HepG2 (cell line): Measurements from ENCODE around the gene OAS1. TPM values are rescaled to one million over a fixed set of nuclear protein-coding genes. Genes with fewer than 3 reads are reported as not detected.

Experiments
- ATAC-seq: fragments of 200-7000 bp; cut with Tn5 transposase; 3 replicates; pipeline ENCODE4 v1.9.1; 2020; ENCODE audit warnings: mild to moderate bottlenecking, moderate library complexity
- Bru-seq: library from RNA; stranded (reverse); fragments of 400-500 nt; gene quantifications from one replicate; lab custom pipeline; 2021; lab: Mats Ljungman, UMichigan
- BruChase-seq, 2 experiments: library from RNA; stranded (reverse); fragments of 400-500 nt; gene quantifications; one replicate each; lab custom pipeline; 2021; lab: Mats Ljungman, UMichigan
- BruUV-seq: library from RNA; stranded (reverse); fragments of 400-500 nt; replicated peaks from 2 replicates; lab custom pipeline; 2021; lab: Mats Ljungman, UMichigan
- CTCF ChIA-PET: fragments of 300-600 bp; formaldehyde crosslinking; extraction: SDS; loops from one replicate; lab custom pipeline; 2021; ENCODE audit warnings: low total read pairs, inconsistent platforms, low intra/inter-chr PET ratio; lab: Yijun Ruan, JAX
- POLR2A ChIA-PET: fragments of 350-600 bp; sonication (Branson Sonifier 250); formaldehyde crosslinking; loops from one replicate; lab custom pipeline; 2020; ENCODE audit warnings: antibody characterized with exemption, inconsistent platforms; lab: Yijun Ruan, JAX
- DNase-seq: peaks from one replicate; pipeline ENCODE4 v3.0.0-alpha.2; 2015; ENCODE audit warnings: low spot score
- FAIRE-seq: peaks from 3 replicates; lab custom pipeline; 2011; peaks lifted over from hg19 to GRCh38; lab: Jason Lieb, UNC
- H2AFZ ChIP-seq: one replicate; pipeline ENCODE4 v1.6.1; 2011; ENCODE audit warnings: low read length, inconsistent platforms
- H3K27ac ChIP-seq: fragments of 300-600 bp; 3 replicates; pipeline ENCODE4 v1.8.0; 2011; ENCODE audit warnings: mixed run types, mild to moderate bottlenecking, mixed read lengths, low read length, inconsistent platforms; ENCODE audit not compliant: insufficient read depth; ENCODE audit errors: extremely low read length
- H3K27me3 ChIP-seq, 2 experiments: fragments of 200-600 bp in 1 of 2; 2 replicates in 1 of 2; 3 replicates in 1 of 2; pipeline versions ENCODE4 v1.6.0 to v1.8.0; 2011; ENCODE audit warnings: low read length in 2 of 2, mild to moderate bottlenecking in 2 of 2, moderate library complexity in 2 of 2, inconsistent platforms in 1 of 2; ENCODE audit not compliant: insufficient read depth in 2 of 2, control insufficient read depth in 1 of 2
- H3K36me3 ChIP-seq, 2 experiments: fragments of 200-600 bp in 1 of 2; replicated peaks in 1 of 2; 2 replicates in 1 of 2; 3 replicates in 1 of 2; pipeline versions ENCODE4 v1.5.1 to v1.8.0; 2011; ENCODE audit warnings: low read length in 2 of 2, inconsistent platforms in 1 of 2; ENCODE audit not compliant: insufficient read depth in 2 of 2, control insufficient read depth in 1 of 2
- H3K4me1 ChIP-seq: 2 replicates; pipeline ENCODE4 v1.5.1; 2012; ENCODE audit warnings: low read length, inconsistent platforms; ENCODE audit not compliant: insufficient read depth
- H3K4me2 ChIP-seq: 2 replicates; pipeline ENCODE4 v1.6.0; 2011; ENCODE audit warnings: low read depth, low read length, inconsistent platforms
- H3K4me3 ChIP-seq, 3 experiments: fragments of 200-600 bp in 1 of 3; sonication (generic), shearing (Covaris generic) in 1 of 3; replicated peaks in 1 of 3; 2 replicates each; pipeline ENCODE4 v1.5.1; 2011 to 2016; ENCODE audit warnings: low read length in 3 of 3, inconsistent platforms in 2 of 3, low read depth in 2 of 3, mild to moderate bottlenecking in 2 of 3, control low read depth in 1 of 3, mixed read lengths in 1 of 3; ENCODE audit not compliant: insufficient read depth in 1 of 3
- H3K79me2 ChIP-seq: one replicate; pipeline ENCODE4 v1.6.1; 2011; ENCODE audit warnings: low read length, inconsistent platforms; ENCODE audit not compliant: insufficient read depth
- H3K9ac ChIP-seq: 2 replicates; pipeline ENCODE4 v1.6.0; 2011; ENCODE audit warnings: mild to moderate bottlenecking, low read depth, low read length, inconsistent platforms; ENCODE audit not compliant: insufficient read depth
- H3K9me3 ChIP-seq: 2 replicates; pipeline ENCODE4 v1.5.1; 2012; ENCODE audit warnings: mild to moderate bottlenecking, low read length
- H4K20me1 ChIP-seq: 2 replicates; pipeline ENCODE4 v1.6.0; 2011; ENCODE audit warnings: inconsistent platforms, mild to moderate bottlenecking, low read length, moderate library complexity; ENCODE audit not compliant: insufficient read depth
- ELF1 ChIP-seq: sonication (generic); formaldehyde crosslinking; IDR thresholded peaks from 2 replicates; pipeline ENCODE4 v1.4.0; 2020; ENCODE audit warnings: missing genetic modification reagents
- MXI1 ChIP-seq: IDR thresholded peaks from 3 replicates; pipeline ENCODE4 v1.6.1; 2012; ENCODE audit warnings: low read depth, low read length, inconsistent platforms, borderline replicate concordance
- NCOA2 ChIP-seq: sonication (generic); formaldehyde crosslinking; IDR thresholded peaks from 2 replicates; pipeline ENCODE4 v1.8.0; 2022; ENCODE audit warnings: inconsistent platforms
- NKX3-1 ChIP-seq: sonication (generic); formaldehyde crosslinking; IDR thresholded peaks from 2 replicates; pipeline ENCODE4 v1.5.0; 2020; ENCODE audit warnings: missing genetic modification reagents
- NPAS2 ChIP-seq: sonication (generic); formaldehyde crosslinking; IDR thresholded peaks from 2 replicates; pipeline ENCODE4 v1.8.0; 2022; ENCODE audit warnings: mild to moderate bottlenecking, missing genetic modification reagents, borderline replicate concordance
- PRDM15 ChIP-seq: sonication (generic); formaldehyde crosslinking; IDR thresholded peaks from 2 replicates; pipeline ENCODE4 v1.4.0; 2020; ENCODE audit warnings: missing genetic modification reagents
- TEAD2 ChIP-seq: sonication (generic); formaldehyde crosslinking; IDR thresholded peaks from 2 replicates; pipeline ENCODE4 v1.9.0; 2021; ENCODE audit warnings: missing genetic modification reagents
- TFDP2 ChIP-seq: sonication (generic); formaldehyde crosslinking; IDR thresholded peaks from 2 replicates; pipeline ENCODE4 v1.4.0; 2020; ENCODE audit warnings: missing genetic modification reagents
- ZNF292 ChIP-seq: sonication (generic); formaldehyde crosslinking; IDR thresholded peaks from 2 replicates; pipeline ENCODE4 v1.8.1; 2022; ENCODE audit warnings: mild to moderate bottlenecking, low read depth, missing genetic modification reagents, borderline replicate concordance
- WGBS: methylation state at CpG from one replicate; pipeline ENCODE4 v1.1.6; 2017; ENCODE audit warnings: low lambda C conversion rate; 5-methylcytosine and 5-hydroxymethylcytosine counted together
- in situ Hi-C: cut with HindIII; loops from 2 replicates; pipeline ENCODE4 v1.10.0; 2017; ENCODE audit warnings: low pct_unique_long_range_greater_than_20kb; ENCODE audit not compliant: extremely low pct_ligation_motif_present
- intact Hi-C: fragments of 100-400 bp; cut with micrococcal nuclease; formaldehyde crosslinking; loops from one replicate; pipeline ENCODE4 v1.10.0; 2022; ENCODE audit not compliant: unreplicated experiment
- long read RNA-seq, 2 experiments: library from RNA in 1 of 2; library from polyadenylated mRNA in 1 of 2; stranded (forward) in 1 of 2; unstranded in 1 of 2; transcript quantifications; one replicate each; pipeline ENCODE4 v2.0.0, GENCODE V29; 2019 to 2022
- polyA minus RNA-seq, 3 experiments: library from RNA; depleted of rRNA, polyadenylated mRNA; stranded (reverse); fragments of >200 nt; gene quantifications; 2 replicates each; pipeline ENCODE4 v1.2.3, GENCODE V29; 2011; ENCODE audit warnings: low replicate concordance in 1 of 3
- polyA plus RNA-seq, 8 experiments: library from polyadenylated mRNA; depleted of rRNA in 3 of 8; stranded (reverse) in 7 of 8; unstranded in 1 of 8; fragments of >200 nt; fragmentation: Illumina TruSeq in 4 of 8; extraction: Trizol in 4 of 8; gene quantifications; 2 replicates each; pipeline versions ENCODE4 v1.2.1 to v1.2.3, GENCODE V29; 2011 to 2016; ENCODE audit warnings: low read depth in 4 of 8, missing spikeins in 1 of 8, mixed read lengths in 1 of 8; ENCODE audit not compliant: insufficient read depth in 1 of 8
- total RNA-seq, 5 experiments: library from RNA; depleted of rRNA; stranded (reverse); fragments of >200 nt; fragmentation: Illumina TruSeq; extraction: Trizol; gene quantifications; 2 replicates each; pipeline ENCODE4 v1.2.3, GENCODE V29; 2016; ENCODE audit warnings: low read depth in 1 of 5

Gene OAS1
- total RNA-seq (2016; rRNA removed; fragmentation: Illumina TruSeq; extraction: Trizol), result 6.5 and 7.5 TPM in 2 replicates
- 1.1 and 1.7 TPM in 2 replicates for total RNA-seq (2016; cell fraction: cytosol; rRNA removed; fragmentation: Illumina TruSeq; extraction: Trizol; ENCODE audit: low read depth)
- total RNA-seq (2016; cell fraction: insoluble cytoplasmic fraction; rRNA removed; fragmentation: Illumina TruSeq; extraction: Trizol), result 6.6 and 7.4 TPM in 2 replicates
- total RNA-seq (2016; cell fraction: membrane; rRNA removed; fragmentation: Illumina TruSeq; extraction: Trizol), result 2.5 and 2.8 TPM in 2 replicates
- 3.5 and 4.5 TPM in 2 replicates for total RNA-seq (2016; cell fraction: nucleus; rRNA removed; fragmentation: Illumina TruSeq; extraction: Trizol)
- 10.6 and 17.5 TPM in 2 replicates for polyA plus RNA-seq (2011; rRNA removed)
- polyA plus RNA-seq (2011; cell fraction: cytosol; rRNA removed), result 12.2 and 13.8 TPM in 2 replicates
- polyA plus RNA-seq (2011; cell fraction: nucleus; rRNA removed), result 8.3 and 11.0 TPM in 2 replicates
- 7.5 and 8.1 TPM in 2 replicates for polyA plus RNA-seq (2012)
- polyA plus RNA-seq (2016; cell fraction: cytosol; fragmentation: Illumina TruSeq; extraction: Trizol; ENCODE audit: low read depth), result 1.2 and 1.9 TPM in 2 replicates
- polyA plus RNA-seq (2016; cell fraction: insoluble cytoplasmic fraction; fragmentation: Illumina TruSeq; extraction: Trizol; ENCODE audit: low read depth), result 8.9 and 10.5 TPM in 2 replicates
- polyA plus RNA-seq (2016; cell fraction: membrane; fragmentation: Illumina TruSeq; extraction: Trizol; ENCODE audit: low read depth), result 1.7 and 2.1 TPM in 2 replicates
- polyA plus RNA-seq (2016; cell fraction: nucleus; fragmentation: Illumina TruSeq; extraction: Trizol; ENCODE audit: insufficient read depth, low read depth), result 5.1 and 5.6 TPM in 2 replicates
- 18.8 and 54.6 TPM in 2 replicates for polyA minus RNA-seq (2011; rRNA and poly(A)+ RNA removed; ENCODE audit: low replicate concordance)
- polyA minus RNA-seq (2011; cell fraction: cytosol; rRNA and poly(A)+ RNA removed), result 4.9 and 5.5 TPM in 2 replicates
- polyA minus RNA-seq (2011; cell fraction: nucleus; rRNA and poly(A)+ RNA removed), result 6.3 and 12.1 TPM in 2 replicates
- Bru-seq, nascent RNA, result percentile 52 among the genes with signal in this experiment
- percentile 53 among the genes with signal in this experiment for BruChase-seq, experiment 1, labeled RNA remaining after a 6-hour chase
- percentile 49 among the genes with signal in this experiment for BruChase-seq, experiment 2, labeled RNA remaining after a 2-hour chase
- long read RNA-seq, experiment 1, transcript OAS1-203 (5 exons, 1,990 nt), result major isoform, 16 of 30 reads
- long read RNA-seq, experiment 1, partial matches to known transcripts, result 2 of 30 reads
- long read RNA-seq, experiment 1, other reads (novel, unspliced or antisense), result 7 of 30 reads
- long read RNA-seq, experiment 2, transcript OAS1-203 (5 exons, 1,990 nt), result major isoform, 11 of 24 reads
- long read RNA-seq, experiment 2, partial matches to known transcripts, result 3 of 24 reads
- long read RNA-seq, experiment 2, other reads (novel, unspliced or antisense), result 5 of 24 reads

GRCh38 chr12:112906712-112907414 is at the start of gene OAS1:
Gene OAS1 (plus strand): TSS chr12:112906962. CDS start chr12:112907040, 78 bp downstream.
- CTCF ChIA-PET, result no interaction called here
- DNase-seq (peak; percentile 72), FAIRE-seq (peak; percentile 96), ATAC-seq (peak; percentile 98)
- POLR2A ChIA-PET, result interaction anchor here (0.6 to 3.6 kb wide), 3 partner anchors 19 to 41 kb away, joined by 3 to 34 read pairs (median 13); partner anchors contain the start of gene OAS3
- peaks cover 32% of the 10 kb centered on the region for H3K4me1 ChIP-seq
- peak within 1 kb of the TSS; percentile 97 for H3K4me2 ChIP-seq
- intact Hi-C loops, result no loop called here
- peak within 1 kb of the TSS; percentile 50 for H3K9ac ChIP-seq
- no peaks in the 10 kb centered on the region for H3K79me2 ChIP-seq
- peak within 1 kb of the TSS; percentile 98 for H2AFZ ChIP-seq
- H3K27ac ChIP-seq, result peak within 1 kb of the TSS; percentile 45
- no peaks in the 10 kb centered on the region for H3K36me3 ChIP-seq
- no peaks in the 10 kb centered on the region for H4K20me1 ChIP-seq
- peak within 1 kb of the TSS; percentile 54 to 68 (median 68) for H3K4me3 ChIP-seq
- peaks cover 8% of the 10 kb centered on the region; the same call in 1 of the 2 replicates for H3K9me3 ChIP-seq
- WGBS, result 2% methylated on average over 4 of the region's 4 CpGs
- in situ Hi-C loops, result no loop called here
- TSS peak; percentile 74 for BruUV-seq
- H3K27me3 ChIP-seq, result no peaks in the 10 kb centered on the region
- 0 out of 3 replicates have a peak, but pooled peaks have one; percentile 52 for TF ChIP-seq MXI1
- TF ChIP-seq ZNF292 (CRISPR knock-in tag), result peak; percentile 55; the same call in 1 of the 2 replicates
- no peak for TF ChIP-seq TEAD2 (CRISPR knock-in tag)
- no peak for TF ChIP-seq NPAS2
- no peak for TF ChIP-seq NKX3-1 (CRISPR knock-in tag)
- TF ChIP-seq NCOA2 (CRISPR knock-in tag), result no peak
- peak; percentile 70 for TF ChIP-seq ELF1 (CRISPR knock-in tag)
- no peak for TF ChIP-seq PRDM15 (CRISPR knock-in tag)
- no peak for TF ChIP-seq TFDP2 (CRISPR knock-in tag)
